Heart left ventricle (tissue), 13 donors: ENCODE data around the gene C12orf60.

Source experiments
- CTCF ChIP-seq, 12 donors: fragments of 200-600 bp; sonication (generic) in 4 of 12; IDR thresholded peaks; one replicate each; pipeline versions ENCODE4 v1.5.0 to v1.8.0; 2018 to 2022; ENCODE audit warnings: antibody characterized with exemption in 12 of 12, mild to moderate bottlenecking in 5 of 12
- POLR2A ChIP-seq, 2 donors: fragments of 450-650 bp; IDR thresholded peaks; one replicate each; pipeline ENCODE4 v1.6.1; 2017; ENCODE audit warnings: antibody characterized with exemption in 2 of 2, mild to moderate bottlenecking in 2 of 2, moderate library complexity in 2 of 2
- donor health status: ischemic (EF 13 %, LVEDD 7.1; RV severe dilation, severe dysfunction).
- donor health status: DM: no; HTN: yes; CAD: no.
- donor health status: DM: no; HTN: no; CAD: no.
- donor health status: ischemic (EF 25% LVEDD 6.9; RV normal size, moderate dysfunction).
- donor health status: ischemic (EF 25% LVEDD 5.7; RV mildly dilated, moderate dysfunction).
- donor health status: ischemic (EF 35%, LVEDD 5.7; RV mildly dilated, moderate dysfunction).
- donor health status: nonischemic (EF 11% LVEDD 7.7; RV severe dilation, severe dysfunction).
- donor health status: DM: yes; HTN: yes; CAD: no.
- donor health status: PGD.
- donor health status: ischemic (EF 29% LVEDD 5.4; RV normal size, mild dysfunction).
- donor health status: nonischemic (EF 23%, LVEDD 6.1; RV moderate dilation, normal function).

DNA sequence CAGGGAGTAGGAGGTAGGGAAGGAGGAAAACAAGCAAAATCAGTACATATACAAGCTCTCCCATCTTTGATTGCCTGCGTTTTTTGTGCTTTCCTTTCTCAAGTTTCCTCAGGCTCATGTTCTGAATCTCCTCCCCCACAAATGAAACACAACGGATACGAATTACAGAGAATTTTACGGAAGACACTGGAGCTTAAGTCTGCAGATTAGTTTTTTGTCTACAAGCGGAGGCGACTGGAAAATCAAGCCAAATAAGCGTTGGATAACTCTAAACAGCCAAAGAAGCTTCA, 804 bp upstream of the C12orf60 start:
- TF ChIP-seq CTCF (IDR thresholded peaks at IDR 0.05): no peak
- no peak for TF ChIP-seq POLR2A (IDR thresholded peaks at IDR 0.05)
